HepG2 (cell line): ENCODE data around the gene VEGFC. TPM values are rescaled to one million over a fixed set of nuclear protein-coding genes. Genes with fewer than 3 reads are reported as not detected.

Experiments
- ATAC-seq: fragments of 200-7000 bp; cut with Tn5 transposase; 3 replicates; pipeline ENCODE4 v1.9.1; 2020; ENCODE audit warnings: mild to moderate bottlenecking, moderate library complexity
- BruUV-seq: library from RNA; stranded (reverse); fragments of 400-500 nt; replicated peaks from 2 replicates; lab custom pipeline; 2021; lab: Mats Ljungman, UMichigan
- CTCF ChIA-PET: fragments of 300-600 bp; formaldehyde crosslinking; extraction: SDS; loops from one replicate; lab custom pipeline; 2021; ENCODE audit warnings: low total read pairs, inconsistent platforms, low intra/inter-chr PET ratio; lab: Yijun Ruan, JAX
- POLR2A ChIA-PET: fragments of 350-600 bp; sonication (Branson Sonifier 250); formaldehyde crosslinking; loops from one replicate; lab custom pipeline; 2020; ENCODE audit warnings: antibody characterized with exemption, inconsistent platforms; lab: Yijun Ruan, JAX
- DNase-seq: peaks from one replicate; pipeline ENCODE4 v3.0.0-alpha.2; 2015; ENCODE audit warnings: low spot score
- FAIRE-seq: peaks from 3 replicates; lab custom pipeline; 2011; peaks lifted over from hg19 to GRCh38; lab: Jason Lieb, UNC
- H2AFZ ChIP-seq: one replicate; pipeline ENCODE4 v1.6.1; 2011; ENCODE audit warnings: low read length, inconsistent platforms
- H3K27ac ChIP-seq: fragments of 300-600 bp; 3 replicates; pipeline ENCODE4 v1.8.0; 2011; ENCODE audit warnings: mixed run types, mild to moderate bottlenecking, mixed read lengths, low read length, inconsistent platforms; ENCODE audit not compliant: insufficient read depth; ENCODE audit errors: extremely low read length
- H3K27me3 ChIP-seq, 2 experiments: fragments of 200-600 bp in 1 of 2; 2 replicates in 1 of 2; 3 replicates in 1 of 2; pipeline versions ENCODE4 v1.6.0 to v1.8.0; 2011; ENCODE audit warnings: low read length in 2 of 2, mild to moderate bottlenecking in 2 of 2, moderate library complexity in 2 of 2, inconsistent platforms in 1 of 2; ENCODE audit not compliant: insufficient read depth in 2 of 2, control insufficient read depth in 1 of 2
- H3K36me3 ChIP-seq, 2 experiments: fragments of 200-600 bp in 1 of 2; replicated peaks in 1 of 2; 2 replicates in 1 of 2; 3 replicates in 1 of 2; pipeline versions ENCODE4 v1.5.1 to v1.8.0; 2011; ENCODE audit warnings: low read length in 2 of 2, inconsistent platforms in 1 of 2; ENCODE audit not compliant: insufficient read depth in 2 of 2, control insufficient read depth in 1 of 2
- H3K4me1 ChIP-seq: 2 replicates; pipeline ENCODE4 v1.5.1; 2012; ENCODE audit warnings: low read length, inconsistent platforms; ENCODE audit not compliant: insufficient read depth
- H3K4me2 ChIP-seq: 2 replicates; pipeline ENCODE4 v1.6.0; 2011; ENCODE audit warnings: low read depth, low read length, inconsistent platforms
- H3K4me3 ChIP-seq, 3 experiments: fragments of 200-600 bp in 1 of 3; sonication (generic), shearing (Covaris generic) in 1 of 3; replicated peaks in 1 of 3; 2 replicates each; pipeline ENCODE4 v1.5.1; 2011 to 2016; ENCODE audit warnings: low read length in 3 of 3, inconsistent platforms in 2 of 3, low read depth in 2 of 3, mild to moderate bottlenecking in 2 of 3, control low read depth in 1 of 3, mixed read lengths in 1 of 3; ENCODE audit not compliant: insufficient read depth in 1 of 3
- H3K79me2 ChIP-seq: one replicate; pipeline ENCODE4 v1.6.1; 2011; ENCODE audit warnings: low read length, inconsistent platforms; ENCODE audit not compliant: insufficient read depth
- H3K9ac ChIP-seq: 2 replicates; pipeline ENCODE4 v1.6.0; 2011; ENCODE audit warnings: mild to moderate bottlenecking, low read depth, low read length, inconsistent platforms; ENCODE audit not compliant: insufficient read depth
- H3K9me3 ChIP-seq: 2 replicates; pipeline ENCODE4 v1.5.1; 2012; ENCODE audit warnings: mild to moderate bottlenecking, low read length
- H4K20me1 ChIP-seq: 2 replicates; pipeline ENCODE4 v1.6.0; 2011; ENCODE audit warnings: inconsistent platforms, mild to moderate bottlenecking, low read length, moderate library complexity; ENCODE audit not compliant: insufficient read depth
- AGO1 ChIP-seq: fragments of 200-400 bp; formaldehyde crosslinking; IDR thresholded peaks from 2 replicates; pipeline ENCODE4 v1.6.1; 2017; ENCODE audit warnings: mild to moderate bottlenecking, low read depth, low read length, moderate library complexity; ENCODE audit not compliant: poor library complexity, severe bottlenecking
- FOXK2 ChIP-seq: fragments of 450-650 bp; IDR thresholded peaks from 2 replicates; pipeline ENCODE4 v1.6.1; 2016
- HIC2 ChIP-seq: sonication (generic); formaldehyde crosslinking; IDR thresholded peaks from 2 replicates; pipeline ENCODE4 v1.9.0; 2022; ENCODE audit warnings: low read depth, missing genetic modification reagents
- SRF ChIP-seq: IDR thresholded peaks from 2 replicates; pipeline ENCODE4 v1.6.1; 2011; ENCODE audit warnings: mild to moderate bottlenecking, low read depth, low read length, moderate library complexity
- TRIM22 ChIP-seq: fragments of 450-650 bp; IDR thresholded peaks from 2 replicates; pipeline ENCODE4 v1.6.1; 2017
- ZBTB4 ChIP-seq: sonication (generic); formaldehyde crosslinking; IDR thresholded peaks from 2 replicates; pipeline ENCODE4 v1.4.0; 2020; ENCODE audit warnings: missing genetic modification reagents, mild to moderate bottlenecking, borderline replicate concordance
- ZMYM2 ChIP-seq: sonication (generic); formaldehyde crosslinking; IDR thresholded peaks from 2 replicates; pipeline ENCODE4 v1.8.0; 2022; ENCODE audit warnings: mild to moderate bottlenecking, missing genetic modification reagents
- ZNF12 ChIP-seq: sonication (generic); formaldehyde crosslinking; IDR thresholded peaks from 2 replicates; pipeline ENCODE4 v1.5.0; 2020; ENCODE audit warnings: missing genetic modification reagents
- ZNF136 ChIP-seq: sonication (generic); formaldehyde crosslinking; IDR thresholded peaks from 2 replicates; pipeline ENCODE4 v1.8.1; 2022; ENCODE audit warnings: low read depth, mild to moderate bottlenecking, moderate library complexity, missing genetic modification reagents
- ZNF17 ChIP-seq: sonication (generic); formaldehyde crosslinking; IDR thresholded peaks from 2 replicates; pipeline ENCODE4 v1.5.0; 2020; ENCODE audit warnings: mild to moderate bottlenecking, missing genetic modification reagents
- ZNF552 ChIP-seq: sonication (generic); formaldehyde crosslinking; IDR thresholded peaks from 2 replicates; pipeline ENCODE4 v1.9.0; 2022; ENCODE audit warnings: missing genetic modification reagents, mild to moderate bottlenecking, borderline replicate concordance
- ZNF580 ChIP-seq: IDR thresholded peaks from 2 replicates; pipeline ENCODE4 v1.6.1; 2016; ENCODE audit warnings: low read depth, borderline replicate concordance
- ZNF720 ChIP-seq: sonication (generic); formaldehyde crosslinking; IDR thresholded peaks from 2 replicates; pipeline ENCODE4 v1.4.0; 2020; ENCODE audit warnings: missing genetic modification reagents
- ZSCAN9 ChIP-seq: IDR thresholded peaks from 2 replicates; pipeline ENCODE4 v1.6.1; 2016; ENCODE audit warnings: borderline replicate concordance
- WGBS: methylation state at CpG from one replicate; pipeline ENCODE4 v1.1.6; 2017; ENCODE audit warnings: low lambda C conversion rate; 5-methylcytosine and 5-hydroxymethylcytosine counted together
- in situ Hi-C: cut with HindIII; loops from 2 replicates; pipeline ENCODE4 v1.10.0; 2017; ENCODE audit warnings: low pct_unique_long_range_greater_than_20kb; ENCODE audit not compliant: extremely low pct_ligation_motif_present
- intact Hi-C: fragments of 100-400 bp; cut with micrococcal nuclease; formaldehyde crosslinking; loops from one replicate; pipeline ENCODE4 v1.10.0; 2022; ENCODE audit not compliant: unreplicated experiment
- polyA plus RNA-seq, 8 experiments: library from polyadenylated mRNA; depleted of rRNA in 3 of 8; stranded (reverse) in 7 of 8; unstranded in 1 of 8; fragments of >200 nt; fragmentation: Illumina TruSeq in 4 of 8; extraction: Trizol in 4 of 8; gene quantifications; 2 replicates each; pipeline versions ENCODE4 v1.2.1 to v1.2.3, GENCODE V29; 2011 to 2016; ENCODE audit warnings: low read depth in 4 of 8, missing spikeins in 1 of 8, mixed read lengths in 1 of 8; ENCODE audit not compliant: insufficient read depth in 1 of 8
- total RNA-seq, 5 experiments: library from RNA; depleted of rRNA; stranded (reverse); fragments of >200 nt; fragmentation: Illumina TruSeq; extraction: Trizol; gene quantifications; 2 replicates each; pipeline ENCODE4 v1.2.3, GENCODE V29; 2016; ENCODE audit warnings: low read depth in 1 of 5

The VEGFC gene
- total and polyA plus RNA-seq, 2 of the 13 experiments (the other 11 are each of a cell fraction or from before 2014, with no cell fraction given): not detected

GRCh38 chr4:176653401-176654220 is 139.1 kb downstream of the VEGFC start (continued):
- TF ChIP-seq AGO1 (no peak), ZSCAN9 (CRISPR knock-in tag) (no peak)

GRCh38 chr4:176646311-176646710 is 146.4 kb downstream of the VEGFC start:
- DNase-seq: no peak
- ATAC-seq: no peak
- ChIA-PET POLR2A (no interaction called here), CTCF (no interaction called here)
- WGBS: 0% methylated on average over 1 of the region's 1 CpG
- Histone ChIP-seq H3K9ac (no peak overlapping the region), H3K9me3 (no peaks in the 10 kb centered on the region), H4K20me1 (no peaks in the 10 kb centered on the region), H3K27ac (no peak overlapping the region), H2AFZ (no peak overlapping the region), H3K4me3 (no peak overlapping the region), H3K36me3 (no peaks in the 10 kb centered on the region), H3K4me2 (no peak overlapping the region), H3K4me1 (no peaks in the 10 kb centered on the region), H3K27me3 (no peaks in the 10 kb centered on the region), H3K79me2 (no peaks in the 10 kb centered on the region)
- no TSS peak for BruUV-seq
- in situ Hi-C loops: no loop called here
- intact Hi-C loops: no loop called here
- FAIRE-seq: no peak
- TF ChIP-seq SRF (no peak), ZBTB4 (CRISPR knock-in tag) (no peak), ZMYM2 (CRISPR knock-in tag) (no peak), ZNF552 (CRISPR knock-in tag) (no peak), TRIM22 (no peak), ZNF12 (CRISPR knock-in tag) (no peak), ZNF17 (no peak), FOXK2 (no peak), ZNF720 (CRISPR knock-in tag) (no peak), ZNF580 (no peak), ZNF136 (no peak), HIC2 (no peak)
